ENCODE measurements around the gene BCAS3. TPM values are rescaled to one million over a fixed set of nuclear protein-coding genes. Genes with fewer than 3 reads are reported as not detected.

The BCAS3 gene
- total RNA-seq, 1 experiment from 2014 or later: 9.3 TPM

DNA sequence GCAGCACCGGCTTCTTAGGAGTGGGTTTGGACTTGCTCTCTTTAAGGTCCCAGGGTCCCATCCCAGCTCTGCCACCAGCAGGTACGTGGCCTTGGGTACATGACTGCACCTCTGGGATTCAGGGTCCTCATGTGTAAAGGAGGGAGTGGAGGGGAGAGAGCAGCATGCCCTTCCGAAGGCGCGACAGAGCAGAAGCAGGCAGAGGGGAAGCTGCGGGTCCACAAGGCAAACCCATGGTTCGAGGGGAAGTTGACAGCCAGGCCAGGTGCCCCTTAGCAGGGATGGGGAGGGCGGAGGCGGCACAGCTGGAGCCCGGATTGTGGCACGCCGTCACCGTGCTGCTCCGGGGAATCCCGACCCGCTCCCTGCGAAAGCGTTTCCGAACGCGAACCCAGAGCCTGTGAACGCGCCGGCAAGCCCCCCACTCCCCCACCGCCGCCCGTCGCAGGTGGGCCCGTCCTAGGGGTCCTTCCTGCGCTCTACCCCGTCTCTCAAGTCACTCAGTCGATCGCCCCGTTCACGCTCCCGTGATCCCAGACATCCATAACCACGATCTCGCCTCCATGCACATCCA is 717.8 kb downstream of the BCAS3 start:
- no peak for DNase-seq (ENCODE audit: low read depth)

DNA sequence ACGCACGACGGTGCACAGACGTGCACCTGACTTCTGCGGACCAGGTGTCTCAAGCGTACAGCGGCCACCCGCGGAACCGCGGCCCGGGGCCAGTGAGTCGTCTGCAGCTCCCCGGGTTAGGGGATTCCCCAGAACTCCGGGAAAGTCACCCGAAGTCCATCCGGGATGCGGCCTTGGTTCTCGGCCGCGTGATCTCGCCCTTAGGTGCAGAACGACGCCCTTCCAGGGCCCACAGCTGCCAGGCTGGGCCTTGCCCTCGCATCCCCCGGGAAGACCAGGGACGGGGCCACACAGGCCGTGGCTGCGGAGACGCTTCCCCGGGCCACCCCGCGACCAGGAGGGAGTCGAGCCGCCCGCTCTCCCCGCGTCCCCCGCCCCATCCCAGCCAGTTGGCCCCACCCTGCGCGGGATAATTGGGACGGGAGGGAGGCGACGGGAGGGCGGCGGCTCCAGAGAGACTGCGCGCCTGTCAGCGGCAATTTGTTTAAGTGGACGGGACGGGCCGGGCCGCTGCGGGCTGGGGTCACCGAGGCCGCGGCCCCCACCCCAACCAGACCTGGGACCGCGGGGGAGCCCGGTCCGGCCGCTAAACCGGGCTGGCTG is 718.4 kb downstream of the BCAS3 start:
- no peak for DNase-seq (ENCODE audit: low read depth)

DNA sequence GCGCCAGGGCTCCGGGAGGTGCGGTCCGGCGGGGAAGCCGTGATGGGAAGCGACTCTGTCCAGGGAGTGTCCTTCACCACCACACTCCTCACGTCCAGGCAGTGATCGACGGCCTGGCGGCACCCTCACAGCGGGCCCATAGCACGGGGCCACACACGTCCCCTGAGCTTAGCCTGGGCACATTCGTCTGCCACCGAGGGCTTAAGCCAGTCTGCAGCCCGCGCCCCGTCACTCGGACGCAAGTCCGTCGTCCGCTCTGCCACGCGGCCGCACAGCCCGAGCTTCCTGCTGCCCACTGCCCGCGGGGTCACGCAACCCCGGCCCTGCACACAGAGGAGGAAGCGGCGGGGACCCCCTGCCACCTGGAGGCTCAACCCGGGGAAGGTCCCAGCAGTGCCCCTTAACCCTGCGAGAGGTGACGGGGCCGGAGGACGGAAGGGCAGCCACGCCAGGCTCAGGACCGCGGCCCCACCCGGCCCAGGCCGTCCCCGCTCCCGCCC is 719.0 kb downstream of the BCAS3 start:
- no peak for DNase-seq (ENCODE audit: low read depth)

DNA sequence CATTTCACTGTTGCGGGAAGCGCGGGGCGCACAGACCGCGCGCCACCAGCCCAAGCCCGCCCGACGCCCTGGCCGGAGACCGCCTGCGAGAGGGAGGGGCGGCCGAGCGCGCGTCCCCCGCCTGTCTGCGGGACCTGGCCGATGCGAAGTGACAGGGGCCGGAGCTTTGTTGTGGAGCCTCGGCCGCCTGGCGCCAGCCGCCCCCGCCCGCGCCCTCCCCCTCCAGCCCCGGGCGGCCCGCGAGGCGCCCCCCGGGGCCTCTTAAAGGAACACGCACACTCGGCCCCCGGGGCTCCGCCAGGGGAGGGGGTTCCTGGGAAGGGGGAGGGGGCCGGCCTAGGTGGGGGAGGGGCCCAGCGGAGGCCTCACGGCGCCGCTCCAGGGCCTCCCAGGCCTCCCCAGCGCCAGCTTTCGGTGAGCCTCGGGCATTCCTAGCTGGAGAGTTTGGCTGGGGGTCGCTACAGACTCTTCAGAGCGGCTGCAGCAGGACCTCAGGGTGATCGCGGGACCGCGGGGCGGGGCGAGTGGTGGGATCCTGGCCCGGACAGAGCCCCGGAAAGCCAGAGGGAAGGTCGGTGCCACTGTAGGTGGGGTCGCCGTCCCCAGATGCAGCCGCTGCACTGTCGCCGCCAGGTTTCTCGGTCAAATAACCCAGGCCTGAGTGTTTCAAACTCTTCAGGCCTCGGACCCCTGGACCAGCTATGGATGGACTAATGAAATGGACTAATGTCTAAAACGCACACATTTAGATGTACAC is 719.6 kb downstream of the BCAS3 start:
- no peak for DNase-seq (ENCODE audit: low read depth)

DNA sequence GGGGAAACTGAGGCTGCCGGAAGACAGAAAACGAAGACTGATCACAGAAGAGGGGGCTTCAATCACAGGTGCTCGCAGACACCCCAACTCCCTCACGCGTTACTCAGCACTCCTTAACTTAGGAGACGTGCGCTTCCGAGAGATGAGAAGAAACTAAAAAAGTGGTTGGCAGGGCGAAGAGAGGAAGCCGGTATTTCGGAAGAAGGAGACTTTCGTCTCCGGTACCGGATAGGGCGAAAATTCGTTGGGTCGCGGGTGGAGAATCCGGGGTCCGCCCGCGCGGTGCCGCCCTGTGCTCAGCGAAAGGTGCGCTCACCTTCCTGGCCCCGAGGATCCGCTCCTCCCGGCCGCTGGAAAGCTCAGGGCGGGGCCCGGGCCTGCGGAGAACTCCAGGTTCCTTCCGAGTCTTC is 721.1 kb downstream of the BCAS3 start:
- no peak for DNase-seq (ENCODE audit: low read depth)

DNA sequence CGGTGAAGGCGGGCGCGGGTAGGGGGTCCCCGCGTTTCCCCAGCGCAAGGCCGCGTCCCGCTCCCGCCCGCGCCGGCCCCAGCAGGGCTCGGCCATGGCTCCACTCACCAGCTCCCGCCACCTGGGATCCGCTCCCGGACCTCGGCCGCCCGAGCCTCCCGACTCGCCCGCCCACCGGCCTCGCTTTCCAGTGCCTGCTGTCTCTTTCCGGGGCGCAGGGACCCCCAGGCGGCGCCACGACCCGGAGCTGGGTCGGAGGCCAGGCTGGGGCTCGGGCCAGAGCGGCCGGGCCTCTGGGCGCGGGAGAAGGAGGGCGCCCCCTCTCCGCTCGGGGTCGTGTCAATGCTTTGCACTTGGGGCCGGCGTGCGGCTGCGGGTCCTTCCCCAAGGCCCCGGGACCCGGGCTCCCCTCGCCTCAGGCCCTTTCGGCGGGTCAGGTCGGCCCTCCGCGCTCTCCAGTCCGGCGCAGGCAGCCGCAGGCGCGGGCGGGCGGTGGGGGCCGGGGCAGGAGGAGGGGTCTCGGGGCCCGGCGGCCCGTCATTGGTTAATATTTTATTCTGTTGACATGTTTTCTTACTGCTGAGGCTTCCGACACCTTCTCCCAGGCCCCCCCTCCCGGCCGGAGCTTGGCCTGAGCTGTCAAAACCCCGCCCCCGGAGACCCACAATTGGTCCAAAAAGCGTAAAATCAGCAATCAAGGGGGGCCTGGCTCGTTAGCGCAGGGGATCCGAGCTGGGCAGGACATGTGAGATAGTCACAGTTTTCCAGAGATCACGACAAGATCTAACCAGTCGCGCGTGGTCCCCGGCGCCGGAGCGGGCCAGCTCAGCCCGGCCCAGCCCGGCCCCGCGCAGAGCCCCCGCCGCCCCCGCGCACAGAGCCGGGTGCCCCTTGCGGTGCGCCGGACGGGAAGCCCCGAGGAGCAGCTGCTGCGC is 721.7 kb downstream of the BCAS3 start, which contains the start of gene TBX2:
Gene TBX2 (plus strand): TSS at position 713 of the 935 bp plus-strand sequence. CDS start 334 bp downstream, outside the sequence.
- peak; percentile 90 for DNase-seq (ENCODE audit: low read depth)

DNA sequence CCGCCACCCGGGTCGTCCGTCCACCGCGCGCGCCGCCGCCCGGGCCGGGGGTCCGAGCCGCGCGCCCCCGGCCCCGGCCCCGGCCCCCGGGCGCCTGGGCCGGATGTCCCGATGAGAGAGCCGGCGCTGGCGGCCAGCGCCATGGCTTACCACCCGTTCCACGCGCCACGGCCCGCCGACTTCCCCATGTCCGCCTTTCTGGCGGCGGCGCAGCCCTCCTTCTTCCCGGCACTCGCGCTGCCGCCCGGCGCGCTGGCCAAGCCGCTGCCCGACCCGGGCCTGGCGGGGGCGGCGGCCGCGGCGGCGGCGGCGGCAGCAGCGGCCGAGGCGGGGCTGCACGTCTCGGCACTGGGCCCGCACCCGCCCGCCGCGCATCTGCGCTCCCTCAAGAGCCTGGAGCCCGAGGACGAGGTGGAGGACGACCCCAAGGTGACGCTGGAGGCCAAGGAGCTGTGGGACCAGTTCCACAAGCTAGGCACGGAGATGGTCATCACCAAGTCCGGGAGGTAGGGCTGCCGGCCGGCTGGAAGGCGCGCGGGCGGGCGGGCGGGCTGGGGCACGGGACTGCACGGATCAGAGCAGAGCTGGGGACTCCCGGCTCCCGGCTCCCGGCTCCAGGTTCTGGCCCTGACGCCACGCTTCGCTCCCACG is 722.5 kb downstream of the BCAS3 start:
- peak; percentile 65 for DNase-seq (ENCODE audit: low read depth)

DNA sequence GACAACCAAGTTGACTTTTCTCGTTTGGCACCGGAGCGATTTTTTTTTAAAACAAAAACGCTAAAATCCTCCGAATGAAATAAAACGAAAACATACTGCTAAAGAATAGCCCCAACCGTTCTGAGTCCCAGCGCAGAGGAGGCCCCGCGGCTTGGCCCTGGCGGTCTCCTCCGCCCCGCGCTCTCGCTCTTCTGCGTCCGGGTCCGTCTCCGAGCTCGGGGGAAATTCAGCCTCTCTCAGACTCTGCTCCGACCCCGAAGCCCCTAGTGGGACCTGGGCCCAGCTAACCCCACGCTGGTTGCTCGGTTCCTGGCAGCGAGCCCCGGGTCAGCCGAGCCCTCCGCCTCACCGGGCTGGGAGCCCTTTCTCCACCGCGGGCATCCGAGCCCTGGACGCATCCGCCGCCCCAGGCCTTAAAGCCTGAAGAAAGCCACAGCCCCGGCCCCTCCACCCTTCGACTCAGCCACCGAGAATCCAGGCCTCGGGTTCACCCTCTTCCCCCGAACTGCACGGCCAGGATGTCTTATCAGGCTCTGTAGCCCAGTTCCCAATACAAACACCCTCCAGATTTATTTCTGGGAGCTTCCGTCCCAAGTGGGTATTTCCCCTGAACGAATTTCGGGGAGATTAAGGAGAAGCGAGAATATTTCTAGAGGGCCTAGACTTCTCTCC is 723.2 kb downstream of the BCAS3 start:
- DNase-seq (ENCODE audit: low read depth): peak; percentile 50

DNA sequence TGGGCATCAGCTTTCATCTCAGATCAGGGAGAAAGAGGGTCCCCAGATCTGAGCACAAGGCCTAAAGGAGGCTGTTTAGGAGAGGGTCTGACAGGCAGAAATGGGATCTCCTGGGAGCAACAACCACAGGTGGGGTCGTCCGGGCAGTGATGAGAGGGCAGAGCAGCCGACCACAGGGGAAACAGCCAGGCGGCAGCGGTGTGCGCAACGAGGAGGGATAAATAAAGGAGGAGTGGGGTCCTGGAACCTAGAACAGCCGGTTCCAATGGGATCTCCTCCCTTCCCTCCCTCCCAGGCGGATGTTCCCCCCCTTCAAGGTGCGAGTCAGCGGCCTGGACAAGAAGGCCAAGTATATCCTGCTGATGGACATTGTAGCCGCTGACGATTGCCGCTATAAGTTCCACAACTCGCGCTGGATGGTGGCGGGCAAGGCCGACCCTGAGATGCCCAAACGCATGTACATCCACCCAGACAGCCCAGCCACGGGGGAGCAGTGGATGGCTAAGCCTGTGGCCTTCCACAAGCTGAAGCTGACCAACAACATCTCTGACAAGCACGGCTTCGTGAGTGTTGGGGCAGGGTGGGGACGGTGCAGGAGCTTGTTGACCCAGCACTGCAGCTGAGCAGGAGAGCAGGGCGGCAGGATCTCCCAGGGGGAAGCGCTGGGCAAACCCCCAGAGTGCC is 723.9 kb downstream of the BCAS3 start:
- no peak for DNase-seq (ENCODE audit: low read depth)

DNA sequence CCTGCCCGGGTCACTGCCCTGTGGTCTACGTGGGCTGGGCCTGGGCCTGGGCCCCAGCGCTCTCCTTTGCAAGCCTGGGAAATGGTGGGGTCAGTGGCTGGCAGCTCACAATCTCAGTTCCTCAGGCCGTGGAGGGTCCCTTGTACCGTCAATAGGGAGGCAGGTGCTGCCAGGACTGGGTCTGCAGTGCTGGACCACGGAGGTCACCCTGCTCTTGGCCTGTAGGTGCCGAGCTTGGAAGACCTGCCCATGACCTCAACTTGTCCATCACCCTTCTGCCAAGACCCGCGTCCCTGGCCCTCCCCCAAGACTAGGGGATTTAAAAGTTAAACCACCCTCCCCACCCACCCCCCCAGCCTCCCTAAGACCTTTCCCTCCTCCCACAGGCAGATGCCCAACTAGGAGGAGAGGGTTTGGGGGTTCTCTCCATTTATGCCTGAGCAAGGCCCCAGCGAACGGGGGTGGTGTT is 724.5 kb downstream of the BCAS3 start:
- DNase-seq (ENCODE audit: low read depth): no peak

DNA sequence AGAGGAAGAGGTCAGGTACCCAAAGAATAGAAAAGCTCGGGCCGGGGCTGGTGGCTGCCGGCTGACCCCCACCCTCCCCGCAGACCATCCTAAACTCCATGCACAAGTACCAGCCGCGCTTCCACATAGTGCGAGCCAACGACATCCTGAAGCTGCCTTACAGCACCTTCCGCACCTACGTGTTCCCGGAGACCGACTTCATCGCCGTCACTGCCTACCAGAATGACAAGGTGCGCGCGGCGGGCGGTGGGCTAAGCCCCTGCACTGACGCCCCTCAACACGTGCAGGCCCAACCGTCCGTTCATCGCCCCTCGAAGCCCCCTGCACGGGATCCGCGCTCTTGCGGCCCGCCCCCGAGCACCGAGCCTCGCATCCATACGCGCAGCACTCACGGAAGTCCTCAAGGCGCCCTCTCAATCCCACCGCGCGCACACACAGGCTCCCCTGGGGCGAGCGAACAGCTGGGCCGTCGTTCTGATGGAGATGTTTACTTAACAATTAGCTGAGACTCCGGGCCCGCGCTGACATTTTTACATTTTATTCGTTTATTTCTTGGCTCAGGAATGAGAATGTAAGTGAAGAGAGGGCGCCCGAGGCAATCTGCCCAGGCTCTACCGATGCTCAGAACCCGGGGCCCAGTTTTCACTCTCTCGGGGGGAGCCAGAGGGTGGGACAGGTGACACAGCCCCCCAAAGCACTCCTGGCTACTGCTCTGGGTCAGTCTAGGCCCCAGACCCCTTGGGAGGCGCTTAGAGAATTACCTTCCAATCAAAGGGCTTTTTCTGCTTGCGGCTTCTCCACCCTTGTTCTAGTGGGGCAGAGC is 725.5 kb downstream of the BCAS3 start:
- no peak for DNase-seq (ENCODE audit: low read depth)

DNA sequence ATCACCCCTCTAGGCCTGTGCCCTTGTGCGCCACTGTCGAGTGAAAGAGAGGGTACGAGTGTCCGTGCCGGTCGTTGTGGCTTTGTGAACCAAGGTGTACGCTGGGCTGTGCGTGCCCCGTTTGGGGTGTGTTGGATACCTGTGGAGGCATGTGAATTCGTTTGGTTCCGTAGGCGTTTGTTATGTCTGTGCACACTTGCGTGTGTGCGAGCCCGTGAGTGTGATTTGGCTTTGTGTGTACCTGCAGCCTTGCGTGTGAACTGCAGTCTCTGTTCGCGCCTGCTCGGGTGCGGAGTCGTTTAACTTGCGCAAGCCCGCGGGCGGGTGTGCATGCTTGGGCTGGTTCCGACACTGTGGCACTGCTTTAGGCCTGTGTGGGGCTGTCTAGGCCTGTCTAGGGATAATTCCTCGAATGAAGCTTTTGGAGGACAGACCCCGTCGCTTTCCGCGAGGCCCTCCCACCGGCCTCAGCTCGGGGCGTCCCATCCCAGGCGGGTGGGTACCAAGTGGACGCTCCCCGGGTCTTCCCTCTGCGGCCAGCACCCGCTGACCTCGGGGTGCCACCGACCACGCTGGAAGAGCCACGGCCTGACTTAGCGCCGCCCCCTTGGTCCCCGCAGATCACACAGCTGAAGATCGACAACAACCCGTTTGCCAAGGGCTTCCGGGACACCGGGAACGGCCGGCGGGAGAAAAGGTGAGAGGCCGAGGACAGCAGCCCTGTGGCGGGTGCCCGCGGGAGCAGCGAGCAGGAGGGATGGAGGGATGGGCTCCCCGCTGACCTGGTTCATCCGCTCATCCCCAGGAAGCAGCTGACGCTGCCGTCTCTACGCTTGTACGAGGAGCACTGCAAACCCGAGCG is 726.4 kb downstream of the BCAS3 start:
- DNase-seq (ENCODE audit: low read depth): no peak

DNA sequence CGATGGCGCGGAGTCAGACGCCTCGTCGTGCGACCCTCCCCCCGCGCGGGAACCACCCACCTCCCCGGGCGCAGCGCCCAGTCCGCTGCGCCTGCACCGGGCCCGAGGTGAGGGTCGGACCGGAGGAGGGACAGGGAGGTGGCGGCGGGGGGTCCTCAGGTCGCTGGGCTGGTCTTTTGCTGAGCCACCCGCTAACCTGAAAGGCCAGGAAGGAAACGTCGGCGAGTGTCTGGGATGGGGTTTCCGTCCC is 726.9 kb downstream of the BCAS3 start:
- DNase-seq (ENCODE audit: low read depth): no peak

DNA sequence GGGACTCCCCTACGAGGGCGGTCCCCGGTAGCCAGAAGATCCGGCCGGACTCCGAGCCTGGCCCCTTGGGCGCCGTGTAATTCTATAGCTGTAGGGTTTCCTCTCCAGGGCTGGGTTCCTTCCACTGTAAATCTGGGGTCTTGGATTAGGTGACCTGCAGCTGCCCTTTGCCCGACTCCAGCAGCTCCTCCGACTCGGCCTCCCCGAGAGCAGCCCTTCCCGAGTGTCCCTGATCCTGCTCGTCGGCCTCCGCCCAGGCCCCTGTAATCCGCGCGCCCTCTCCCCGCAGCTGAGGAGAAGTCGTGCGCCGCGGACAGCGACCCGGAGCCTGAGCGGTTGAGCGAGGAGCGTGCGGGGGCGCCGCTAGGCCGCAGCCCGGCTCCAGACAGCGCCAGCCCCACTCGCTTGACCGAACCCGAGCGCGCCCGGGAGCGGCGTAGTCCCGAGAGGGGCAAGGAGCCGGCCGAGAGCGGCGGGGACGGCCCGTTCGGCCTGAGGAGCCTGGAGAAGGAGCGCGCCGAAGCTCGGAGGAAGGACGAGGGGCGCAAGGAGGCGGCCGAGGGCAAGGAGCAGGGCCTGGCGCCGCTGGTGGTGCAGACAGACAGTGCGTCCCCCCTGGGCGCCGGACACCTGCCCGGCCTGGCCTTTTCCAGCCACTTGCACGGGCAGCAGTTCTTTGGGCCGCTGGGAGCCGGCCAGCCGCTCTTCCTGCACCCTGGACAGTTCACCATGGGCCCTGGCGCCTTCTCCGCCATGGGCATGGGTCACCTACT is 727.4 kb downstream of the BCAS3 start:
- no peak for DNase-seq (ENCODE audit: low read depth)

DNA sequence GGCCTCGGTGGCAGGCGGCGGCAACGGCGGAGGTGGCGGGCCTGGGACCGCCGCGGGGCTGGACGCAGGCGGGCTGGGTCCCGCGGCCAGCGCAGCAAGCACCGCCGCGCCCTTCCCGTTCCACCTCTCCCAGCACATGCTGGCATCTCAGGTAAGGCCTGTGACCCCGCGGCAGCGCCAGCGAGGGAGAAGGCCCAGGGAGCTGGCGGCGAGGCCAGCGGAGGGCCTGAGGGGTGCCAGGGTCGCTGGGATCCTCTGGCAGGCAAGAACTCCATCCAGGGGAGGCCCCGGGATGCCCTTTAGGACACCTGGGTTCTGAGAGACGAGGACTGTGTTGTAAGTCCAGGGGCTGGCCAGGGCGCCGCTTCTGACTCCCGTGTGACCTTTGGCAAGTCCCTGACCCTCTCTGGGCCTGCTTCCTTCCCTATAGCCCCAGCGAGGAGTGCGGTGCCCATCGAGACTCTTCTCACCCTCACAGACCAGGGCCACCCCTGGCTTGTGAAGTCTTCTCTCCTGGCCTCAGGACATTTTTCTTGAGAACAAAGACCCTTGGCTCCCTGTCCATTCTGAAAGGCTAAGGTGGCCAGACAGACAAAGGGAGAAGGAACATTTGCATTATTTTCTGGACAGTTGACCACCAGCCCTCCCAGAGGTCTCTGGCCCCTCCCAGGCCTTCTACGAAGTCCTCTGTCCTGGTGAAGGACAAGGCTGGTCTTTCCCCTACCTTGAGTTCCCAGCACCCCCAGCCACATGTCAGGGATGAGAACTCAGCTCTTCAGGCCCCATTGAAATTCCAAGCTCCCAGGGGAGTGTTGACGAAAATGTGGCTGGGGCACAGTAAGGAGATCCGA is 728.3 kb downstream of the BCAS3 start:
- no peak for DNase-seq (ENCODE audit: low read depth)

DNA sequence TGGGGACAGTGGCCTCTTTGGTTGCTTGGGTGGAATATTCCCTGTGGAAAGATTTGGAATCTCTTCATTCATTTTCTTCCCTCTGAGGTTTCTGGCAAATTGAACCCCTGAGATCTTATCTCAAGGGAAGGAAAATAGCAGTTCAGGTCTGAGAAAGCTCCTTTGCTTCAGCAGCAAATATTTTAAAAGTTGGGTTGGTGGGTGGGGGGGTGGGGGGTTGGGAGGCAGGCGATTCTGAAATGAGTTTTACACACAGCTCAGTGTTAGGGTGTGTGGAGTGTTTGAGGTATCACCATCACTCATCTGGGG is 728.8 kb downstream of the BCAS3 start:
- DNase-seq (ENCODE audit: low read depth): no peak
